ENCODE results near the gene DARS1.
A peak's percentile ranks its signal among the peaks of the same experiment; 100 is the strongest.

The DARS1 gene

DNA sequence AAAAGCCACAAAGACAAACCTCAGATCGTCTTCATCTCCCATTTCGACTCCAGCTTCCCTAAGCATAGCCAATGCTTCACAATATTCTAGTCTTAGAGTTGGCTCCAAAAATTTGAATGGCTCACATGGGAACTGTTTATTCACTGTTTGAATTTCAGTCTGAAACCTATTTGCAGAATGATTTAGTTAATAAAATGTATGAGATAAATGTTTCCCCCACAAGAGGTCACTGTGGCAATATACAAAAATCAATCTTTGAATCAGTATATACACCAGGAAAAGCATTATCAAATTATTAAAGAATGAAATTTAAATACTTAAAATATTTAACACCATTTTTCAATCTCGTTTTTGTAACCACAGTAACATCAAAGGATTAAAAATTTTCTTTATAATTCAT, 69.2 kb downstream of the DARS1 start:
- H3K27ac ChIP-seq, result no peak overlapping the region
- TF ChIP-seq, protein P1, sequence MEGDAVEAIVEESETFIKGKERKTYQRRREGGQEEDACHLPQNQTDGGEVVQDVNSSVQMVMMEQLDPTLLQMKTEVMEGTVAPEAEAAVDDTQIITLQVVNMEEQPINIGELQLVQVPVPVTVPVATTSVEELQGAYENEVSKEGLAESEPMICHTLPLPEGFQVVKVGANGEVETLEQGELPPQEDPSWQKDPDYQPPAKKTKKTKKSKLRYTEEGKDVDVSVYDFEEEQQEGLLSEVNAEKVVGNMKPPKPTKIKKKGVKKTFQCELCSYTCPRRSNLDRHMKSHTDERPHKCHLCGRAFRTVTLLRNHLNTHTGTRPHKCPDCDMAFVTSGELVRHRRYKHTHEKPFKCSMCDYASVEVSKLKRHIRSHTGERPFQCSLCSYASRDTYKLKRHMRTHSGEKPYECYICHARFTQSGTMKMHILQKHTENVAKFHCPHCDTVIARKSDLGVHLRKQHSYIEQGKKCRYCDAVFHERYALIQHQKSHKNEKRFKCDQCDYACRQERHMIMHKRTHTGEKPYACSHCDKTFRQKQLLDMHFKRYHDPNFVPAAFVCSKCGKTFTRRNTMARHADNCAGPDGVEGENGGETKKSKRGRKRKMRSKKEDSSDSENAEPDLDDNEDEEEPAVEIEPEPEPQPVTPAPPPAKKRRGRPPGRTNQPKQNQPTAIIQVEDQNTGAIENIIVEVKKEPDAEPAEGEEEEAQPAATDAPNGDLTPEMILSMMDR (IDR thresholded peaks at IDR 0.05), result peak; percentile 50
- no peak for TF ChIP-seq ZFX (IDR thresholded peaks at IDR 0.05; ENCODE audit: borderline replicate concordance)

DNA sequence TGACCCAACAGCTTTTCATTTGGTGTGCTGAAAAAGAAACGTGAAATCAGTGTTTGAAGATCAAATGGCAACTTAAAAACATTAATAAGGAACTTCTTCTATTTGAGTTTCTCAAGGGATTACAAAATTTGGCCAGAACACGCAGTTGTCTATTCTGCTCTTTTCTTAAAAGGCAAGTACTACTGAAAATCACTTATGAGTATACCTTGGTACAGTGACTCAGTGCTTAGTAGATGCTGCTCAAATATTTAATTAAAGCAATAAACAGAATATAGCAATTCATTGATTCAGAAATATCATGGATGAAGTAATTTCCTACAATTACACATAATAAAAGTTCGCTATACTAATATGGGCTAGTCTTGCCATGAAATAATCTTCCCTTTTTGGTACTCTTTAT, 70.9 kb downstream of the DARS1 start:
- no peak overlapping the region for H3K27ac ChIP-seq
- TF ChIP-seq, protein P1 (IDR thresholded peaks at IDR 0.05), result no peak
- no peak for TF ChIP-seq ZFX (IDR thresholded peaks at IDR 0.05; ENCODE audit: borderline replicate concordance)

DNA sequence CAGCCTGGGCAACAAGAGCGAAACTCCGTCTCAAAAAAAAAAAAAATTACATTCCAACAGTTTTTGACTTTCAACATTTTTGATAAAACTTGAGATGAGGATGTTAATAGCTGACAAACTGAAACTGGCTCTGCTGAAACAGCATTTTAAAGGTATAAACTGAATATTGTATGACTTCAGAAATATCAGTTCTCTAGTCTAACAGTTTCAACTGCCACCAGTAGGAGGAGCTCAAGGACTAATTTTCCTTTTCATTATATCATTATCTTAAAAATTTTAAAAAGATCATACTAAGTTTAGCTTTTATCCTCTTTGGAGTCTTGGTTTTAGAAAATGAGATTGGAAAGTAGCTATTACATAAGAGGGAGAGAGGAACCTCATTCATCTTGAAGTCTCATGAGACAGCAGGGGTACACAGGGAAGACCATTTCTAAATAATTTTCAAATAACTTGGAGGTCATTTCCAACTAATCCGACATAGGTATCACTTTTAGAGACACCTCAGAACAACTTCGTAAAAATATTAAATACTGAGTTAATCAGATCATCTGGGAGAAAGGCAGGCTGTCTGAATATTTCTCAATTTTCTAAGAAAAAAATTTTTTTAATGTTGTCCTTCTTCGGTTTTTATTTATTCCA, 71.6 kb downstream of the DARS1 start:
- H3K27ac ChIP-seq, result no peak overlapping the region
- TF ChIP-seq ZFX (IDR thresholded peaks at IDR 0.05; ENCODE audit: borderline replicate concordance), result no peak
- TF ChIP-seq, protein P1 (IDR thresholded peaks at IDR 0.05), result peak; percentile 65

DNA sequence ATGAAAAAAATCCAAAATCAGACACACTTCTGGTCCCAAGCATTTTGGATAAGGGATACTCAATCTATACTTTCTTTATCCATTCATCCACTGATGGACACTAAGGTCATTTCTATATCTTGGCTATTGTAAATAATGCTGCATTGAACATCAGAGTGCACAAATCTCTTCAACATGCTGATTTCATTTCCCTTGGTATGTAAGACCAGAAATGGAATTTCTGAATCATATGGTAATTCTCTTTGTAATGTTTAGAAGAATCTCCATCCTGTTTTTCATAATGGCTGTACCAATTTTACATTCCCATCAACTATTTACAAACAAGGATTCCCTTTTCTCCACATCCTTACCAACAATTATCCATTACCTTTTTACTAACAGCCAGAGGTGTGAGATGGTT, 75.5 kb downstream of the DARS1 start:
- no peak overlapping the region for H3K27ac ChIP-seq
- TF ChIP-seq, protein P1 (IDR thresholded peaks at IDR 0.05), result no peak
- TF ChIP-seq ZFX (IDR thresholded peaks at IDR 0.05; ENCODE audit: borderline replicate concordance), result no peak

DNA sequence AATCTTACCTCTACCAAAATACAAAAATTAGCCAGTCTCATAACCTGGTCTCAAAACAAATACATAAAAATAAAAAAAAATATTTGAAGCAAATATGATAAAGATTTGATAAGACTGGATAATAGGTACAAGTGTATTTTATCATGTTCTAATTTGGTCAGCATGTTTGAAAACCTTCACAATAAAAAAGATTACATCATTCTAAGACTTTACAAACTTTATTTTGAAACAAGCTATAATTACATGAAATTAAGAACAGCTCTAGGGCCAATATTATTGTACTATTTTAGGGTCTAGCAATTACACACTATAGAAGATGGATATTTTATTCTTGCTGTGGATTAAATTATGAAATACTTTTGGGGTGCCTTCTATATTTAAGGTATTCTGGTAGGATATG, 79.7 kb downstream of the DARS1 start:
- H3K27ac ChIP-seq, result no peak overlapping the region
- no peak for TF ChIP-seq ZFX (IDR thresholded peaks at IDR 0.05; ENCODE audit: borderline replicate concordance)
- TF ChIP-seq, protein P1 (IDR thresholded peaks at IDR 0.05), result no peak

DNA sequence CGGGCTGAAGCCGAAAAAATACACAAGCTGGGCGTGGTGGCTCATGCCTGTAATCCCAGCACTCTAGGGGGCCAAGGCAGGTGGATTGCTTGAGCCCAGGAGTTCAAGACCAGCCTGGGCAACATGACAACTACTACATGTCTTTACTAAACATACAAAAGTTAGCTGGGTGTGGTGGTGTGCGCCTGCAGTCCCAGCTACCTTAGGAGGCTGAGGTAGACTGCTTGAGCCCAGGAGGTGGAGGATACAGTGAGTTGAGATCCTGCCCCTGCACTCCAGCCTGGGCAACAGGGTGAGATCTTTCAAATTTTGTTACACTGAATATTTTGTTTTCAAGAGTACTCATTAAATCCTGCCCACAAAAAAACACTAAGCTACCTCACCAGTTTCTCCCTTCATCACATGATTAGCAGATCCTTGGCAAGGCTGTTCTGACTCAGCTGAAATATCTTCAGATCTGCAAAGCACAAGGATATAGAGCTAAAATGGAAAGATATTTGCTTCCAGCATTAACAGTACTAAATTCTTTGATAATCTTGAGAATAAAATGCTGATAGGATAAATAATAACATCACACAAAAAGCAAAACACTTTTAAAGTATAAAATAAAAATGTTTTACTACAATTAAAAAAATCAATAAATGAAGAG, 81.0 kb downstream of the DARS1 start:
- TF ChIP-seq, protein P1 (IDR thresholded peaks at IDR 0.05), result no peak
- no peak for TF ChIP-seq ZFX (IDR thresholded peaks at IDR 0.05; ENCODE audit: borderline replicate concordance)
- H3K27ac ChIP-seq, result no peak overlapping the region

DNA sequence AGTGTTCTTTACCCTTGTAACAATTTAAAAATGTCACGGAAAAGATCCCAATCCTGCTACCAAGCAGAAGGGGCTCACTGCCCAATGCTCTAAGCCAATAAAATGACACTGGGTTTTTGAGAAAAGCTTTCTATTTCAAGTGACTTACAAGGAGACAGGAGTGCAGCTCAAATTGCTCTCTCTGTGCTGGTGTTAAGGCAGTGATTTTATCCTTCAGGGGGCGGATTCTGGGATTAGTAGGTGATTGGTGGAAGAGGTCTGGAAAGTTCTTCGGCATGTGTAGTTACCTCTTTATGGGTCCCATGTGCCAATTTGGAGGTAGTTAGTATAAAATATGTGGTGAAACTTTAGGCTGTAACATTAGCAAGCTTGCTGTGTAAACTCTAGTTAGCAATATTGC, 81.8 kb downstream of the DARS1 start:
- TF ChIP-seq, protein P1 (IDR thresholded peaks at IDR 0.05), result no peak
- TF ChIP-seq ZFX (IDR thresholded peaks at IDR 0.05; ENCODE audit: borderline replicate concordance), result no peak
- H3K27ac ChIP-seq, result no peak overlapping the region
